Activated CD4-positive, alpha-beta T cell treated with anti-CD3 and anti-CD28 coated beads, Interleukin-2, amount 50 U/mL, for 24 hours (primary cell): Measurements from ENCODE around the gene FGFBP3.

ENCODE experiments used
- DNase-seq, 2 donors: peaks; one replicate each; pipeline ENCODE4 v3.0.0-alpha.2; 2020; ENCODE audit warnings: low read depth in 1 of 2, low spot score in 1 of 2

Gene FGFBP3

GRCh38 chr10:91856637-91857036, 52.6 kb downstream of the FGFBP3 start:
- DNase-seq, result no peak
